Ammon's horn (tissue), 1 donor: Measurements from ENCODE around the gene DNASE1L1.

Experiments
- DNase-seq: peaks from one replicate; pipeline ENCODE4 v3.0.0-alpha.2; 2016; ENCODE audit warnings: low spot score

DNASE1L1 gene

DNA sequence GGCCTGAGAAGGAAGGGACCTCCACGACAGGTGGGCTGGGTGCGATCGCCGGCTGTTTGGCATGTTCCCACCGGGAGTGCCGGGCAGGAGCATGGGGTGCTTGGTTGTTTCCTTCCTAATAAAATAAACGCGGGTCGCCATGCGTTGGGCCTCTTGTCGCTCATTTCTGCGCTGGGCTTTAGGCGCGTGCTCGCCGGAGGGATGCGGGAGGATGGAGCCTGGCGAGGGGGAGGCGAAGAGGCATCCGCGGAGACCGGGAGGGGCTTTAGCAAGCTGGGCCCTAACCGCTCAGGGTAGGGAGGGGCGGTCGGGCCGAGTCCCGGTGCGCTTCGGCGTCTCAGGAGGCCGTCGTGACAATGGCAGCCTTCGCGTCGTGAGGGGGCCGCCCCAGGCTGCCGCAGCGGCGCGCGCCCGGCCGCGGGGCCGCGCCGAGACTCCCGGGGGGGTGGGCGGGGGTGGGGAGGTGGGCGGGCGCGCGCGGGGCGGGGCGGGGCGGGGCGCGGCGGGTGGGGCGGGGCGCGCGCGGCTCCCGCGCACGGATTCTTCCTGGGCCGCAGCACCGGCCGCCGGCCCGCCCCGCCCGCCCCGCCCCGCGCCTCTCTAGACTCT, 27.4 kb upstream of the DNASE1L1 start:
- DNase-seq: peak; percentile 42

DNA sequence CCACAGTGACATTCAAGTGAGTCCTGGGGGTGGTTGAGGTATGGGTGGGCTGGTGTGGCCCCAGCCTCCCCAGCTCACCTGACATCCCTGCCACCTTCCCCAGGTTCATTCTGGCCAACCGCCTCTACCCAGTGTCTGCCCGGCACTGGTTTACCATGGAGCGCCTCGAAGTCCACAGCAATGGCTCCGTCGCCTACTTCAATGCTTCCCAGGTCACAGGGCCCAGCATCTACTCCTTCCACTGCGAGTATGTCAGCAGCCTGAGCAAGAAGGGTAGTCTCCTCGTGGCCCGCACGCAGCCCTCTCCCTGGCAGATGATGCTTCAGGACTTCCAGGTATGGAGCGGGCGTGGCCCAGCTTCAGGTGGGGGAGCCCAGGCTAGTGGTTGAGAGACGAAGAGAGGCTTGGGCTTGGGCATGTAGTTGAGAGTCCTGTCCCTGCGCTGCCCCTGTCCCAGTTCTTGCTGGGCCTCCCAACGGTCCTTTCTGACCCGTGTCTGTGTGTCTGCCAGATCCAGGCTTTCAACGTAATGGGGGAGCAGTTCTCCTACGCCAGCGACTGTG, 26.2 kb upstream of the DNASE1L1 start:
- no peak for DNase-seq

DNA sequence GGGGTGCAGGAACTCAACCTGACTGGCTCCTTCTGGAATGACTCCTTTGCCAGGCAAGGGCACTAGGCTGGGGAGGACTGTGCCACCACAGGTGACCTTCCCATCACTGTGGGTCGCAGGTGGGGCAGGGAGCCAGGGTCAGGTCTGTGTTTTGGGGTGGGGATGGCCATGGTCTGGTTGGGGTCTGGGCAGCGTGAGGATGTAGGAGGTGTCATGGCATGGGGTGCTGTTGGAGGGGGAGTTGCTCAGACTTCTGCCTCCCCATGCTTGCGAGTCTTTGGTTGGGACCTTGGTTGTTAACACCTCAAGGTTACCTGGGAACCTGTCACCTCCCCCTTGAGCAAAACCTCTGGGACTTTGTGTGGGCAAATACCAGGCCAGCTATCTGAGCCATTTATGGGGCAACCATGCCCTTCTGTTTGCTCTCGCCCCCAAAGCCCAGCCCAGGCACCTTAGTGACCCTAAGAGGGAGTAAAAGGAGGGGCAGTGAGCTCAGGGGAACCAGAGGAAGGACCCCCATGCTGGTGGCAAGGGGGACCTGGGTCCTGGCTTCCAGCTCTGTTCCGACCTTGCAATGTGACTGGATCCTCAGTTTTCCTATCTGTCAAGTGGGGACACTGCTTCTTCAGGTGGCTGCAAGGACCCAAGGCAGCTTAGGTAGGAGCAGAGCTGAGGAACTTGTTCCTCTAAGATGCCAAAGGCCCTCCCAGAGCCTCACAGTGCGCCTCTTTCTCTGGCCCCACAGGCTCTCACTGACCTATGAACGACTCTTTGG, 25.5 kb upstream of the DNASE1L1 start:
- DNase-seq: no peak

DNA sequence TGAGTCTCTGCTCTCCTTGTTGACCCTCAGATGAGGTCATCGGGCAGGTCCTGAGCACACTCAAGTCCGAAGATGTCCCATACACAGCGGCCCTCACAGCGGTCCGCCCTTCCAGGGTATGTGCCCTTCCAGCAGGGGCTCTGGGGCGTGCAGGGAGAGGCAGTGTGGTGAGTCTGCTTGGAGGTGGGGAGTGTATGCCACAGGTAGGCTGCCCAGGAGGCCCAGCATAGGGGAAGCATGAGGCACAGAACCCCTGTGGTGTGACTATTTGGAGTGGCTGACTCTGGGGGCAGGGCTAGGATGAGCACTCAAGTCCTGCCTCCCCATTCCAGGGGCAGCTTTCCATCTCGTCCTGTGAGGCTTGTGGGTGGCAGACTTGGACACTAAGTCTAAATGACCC, 24.6 kb upstream of the DNASE1L1 start:
- no peak for DNase-seq

DNA sequence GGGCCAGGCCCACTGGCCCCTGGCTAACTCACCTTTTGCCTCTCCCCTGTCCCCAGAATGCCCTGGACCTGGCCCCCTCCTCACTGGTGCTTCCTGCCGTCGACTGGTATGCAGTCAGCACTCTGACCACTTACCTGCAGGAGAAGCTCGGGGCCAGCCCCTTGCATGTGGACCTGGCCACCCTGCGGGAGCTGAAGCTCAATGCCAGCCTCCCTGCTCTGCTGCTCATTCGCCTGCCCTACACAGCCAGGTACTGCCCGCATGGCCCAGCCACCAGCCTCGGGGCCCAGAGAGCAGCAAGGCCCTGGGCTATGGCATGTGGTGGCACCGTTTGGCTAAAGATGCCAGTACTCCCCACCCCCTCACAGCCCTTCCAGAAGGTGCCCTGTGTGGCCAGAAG, 23.2 kb upstream of the DNASE1L1 start:
- no peak for DNase-seq

DNA sequence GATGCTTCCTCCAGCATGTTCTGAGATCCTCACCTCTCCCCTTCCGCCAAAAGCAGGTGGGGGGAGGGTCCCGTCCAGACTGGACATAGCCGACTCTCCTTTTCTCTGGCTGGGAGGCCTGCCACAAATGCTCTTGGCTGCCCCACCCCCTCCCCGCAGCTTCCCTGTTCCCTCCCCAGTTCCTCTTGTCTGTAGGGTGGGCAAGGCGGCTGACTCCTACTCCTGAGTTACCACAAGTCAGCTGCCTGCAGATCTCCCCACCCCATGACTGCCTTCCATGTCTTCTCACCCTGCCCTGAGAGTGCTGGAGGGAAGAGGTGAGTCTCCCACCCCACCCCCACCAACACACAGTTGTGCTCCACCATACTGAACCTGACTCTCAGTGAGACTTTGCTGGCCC, 22.3 kb upstream of the DNASE1L1 start:
- DNase-seq: peak; percentile 30

DNA sequence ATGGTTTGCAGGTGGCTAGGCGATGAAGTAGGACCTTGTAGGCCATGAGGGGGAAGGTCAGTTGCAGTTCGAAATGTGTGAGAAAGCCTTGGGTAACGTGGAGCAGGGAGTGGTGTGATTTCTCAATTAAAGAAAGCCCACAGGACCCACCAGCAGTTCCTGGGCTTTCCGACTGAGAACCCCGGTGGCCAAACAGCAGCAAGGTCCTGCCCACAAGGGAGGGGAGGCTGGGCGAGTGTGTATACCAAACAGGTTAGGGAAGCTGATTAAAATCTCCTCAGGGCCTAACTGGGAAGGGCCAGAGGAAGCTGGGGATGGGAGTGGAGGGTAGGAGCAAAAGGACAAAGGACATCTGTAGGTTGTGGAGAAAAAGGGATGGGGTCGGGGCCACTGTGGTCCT, 21.9 kb upstream of the DNASE1L1 start:
- no peak for DNase-seq

DNA sequence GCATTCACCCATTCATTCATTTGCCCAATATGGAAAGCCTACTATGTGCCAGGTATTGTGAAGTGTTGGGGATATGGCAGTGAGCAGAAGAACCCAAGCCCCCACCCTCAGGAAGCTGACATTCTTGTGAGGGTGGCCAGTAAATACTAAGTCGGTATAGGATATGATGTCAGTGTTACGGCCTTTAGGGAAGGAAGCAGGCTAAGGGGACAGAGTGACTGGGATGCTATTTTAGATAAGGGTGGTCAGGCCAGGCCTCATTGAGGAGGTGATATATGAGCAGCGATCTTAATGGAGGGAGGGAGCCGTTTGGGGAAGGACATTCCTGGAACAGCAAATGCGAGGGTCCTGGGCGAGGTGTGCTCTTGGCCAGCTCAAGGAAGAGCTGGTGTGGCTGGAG, 21.4 kb upstream of the DNASE1L1 start:
- no peak for DNase-seq

DNA sequence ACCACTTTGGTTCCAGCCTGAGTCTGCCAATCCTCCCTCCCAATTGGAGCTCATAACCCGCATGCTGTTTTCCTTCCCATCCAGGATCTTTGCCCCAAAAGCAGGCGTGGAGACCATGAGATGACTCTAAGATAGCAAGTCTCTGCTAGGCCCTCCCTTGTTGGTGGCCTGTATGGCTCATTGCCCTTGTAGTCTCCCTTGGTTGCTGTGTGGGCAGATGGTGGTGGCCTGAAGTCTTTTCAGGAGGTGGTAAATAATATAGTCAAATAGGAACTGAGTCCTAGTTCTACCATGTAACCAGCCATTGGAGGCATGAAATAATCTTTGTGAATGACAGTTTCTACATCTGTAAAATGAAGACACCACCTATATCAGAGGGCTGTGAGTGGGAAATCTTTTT, 20.7 kb upstream of the DNASE1L1 start:
- no peak for DNase-seq

DNA sequence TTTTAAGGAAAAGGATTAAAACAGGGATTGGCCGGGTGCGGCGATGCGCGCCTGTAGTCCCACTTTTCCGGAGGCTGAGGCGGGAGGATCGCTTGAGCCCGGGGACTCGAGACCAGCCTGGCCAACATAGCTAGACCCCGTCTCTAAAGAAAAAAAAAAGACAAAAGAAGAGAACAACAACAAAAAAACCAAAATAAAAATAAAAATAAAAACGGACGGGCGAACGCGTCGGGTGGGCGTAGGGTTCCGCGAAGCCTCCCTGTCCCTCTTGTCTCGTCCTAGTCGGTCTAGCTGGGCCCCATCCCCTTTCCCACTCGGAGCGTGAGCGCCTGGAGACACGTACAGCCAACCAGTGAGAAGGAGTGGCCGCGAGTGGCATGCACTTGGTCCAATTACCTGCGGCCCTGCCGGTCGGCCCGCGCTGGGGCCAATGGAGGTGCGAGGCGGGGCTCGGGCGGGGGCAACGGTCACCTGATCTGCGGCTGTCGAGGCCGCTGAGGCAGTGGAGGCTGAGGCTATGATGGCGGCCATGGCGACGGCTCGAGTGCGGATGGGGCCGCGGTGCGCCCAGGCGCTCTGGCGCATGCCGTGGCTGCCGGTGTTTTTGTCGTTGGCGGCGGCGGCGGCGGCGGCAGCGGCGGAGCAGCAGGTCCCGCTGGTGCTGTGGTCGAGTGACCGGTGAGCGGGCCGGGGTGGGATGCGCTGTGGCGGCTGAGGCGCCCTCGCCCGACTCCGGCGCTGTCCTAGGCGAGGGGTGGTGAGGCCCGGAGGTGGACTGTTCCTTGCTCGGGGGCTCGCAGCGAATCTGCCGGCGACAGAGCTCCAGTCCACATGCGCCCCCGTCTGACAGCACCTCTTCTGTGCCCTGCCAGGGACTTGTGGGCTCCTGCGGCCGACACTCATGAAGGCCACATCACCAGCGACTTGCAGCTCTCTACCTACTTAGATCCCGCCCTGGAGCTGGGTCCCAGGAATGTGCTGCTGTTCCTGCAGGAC, 19.4 kb upstream of the DNASE1L1 start, which contains the start of gene ATP6AP1:
ATP6AP1 (plus strand) TSS at position 502 of the 996 bp plus-strand sequence; CDS start at position 518, 16 bp downstream.
- peak; percentile 94 for DNase-seq

DNA sequence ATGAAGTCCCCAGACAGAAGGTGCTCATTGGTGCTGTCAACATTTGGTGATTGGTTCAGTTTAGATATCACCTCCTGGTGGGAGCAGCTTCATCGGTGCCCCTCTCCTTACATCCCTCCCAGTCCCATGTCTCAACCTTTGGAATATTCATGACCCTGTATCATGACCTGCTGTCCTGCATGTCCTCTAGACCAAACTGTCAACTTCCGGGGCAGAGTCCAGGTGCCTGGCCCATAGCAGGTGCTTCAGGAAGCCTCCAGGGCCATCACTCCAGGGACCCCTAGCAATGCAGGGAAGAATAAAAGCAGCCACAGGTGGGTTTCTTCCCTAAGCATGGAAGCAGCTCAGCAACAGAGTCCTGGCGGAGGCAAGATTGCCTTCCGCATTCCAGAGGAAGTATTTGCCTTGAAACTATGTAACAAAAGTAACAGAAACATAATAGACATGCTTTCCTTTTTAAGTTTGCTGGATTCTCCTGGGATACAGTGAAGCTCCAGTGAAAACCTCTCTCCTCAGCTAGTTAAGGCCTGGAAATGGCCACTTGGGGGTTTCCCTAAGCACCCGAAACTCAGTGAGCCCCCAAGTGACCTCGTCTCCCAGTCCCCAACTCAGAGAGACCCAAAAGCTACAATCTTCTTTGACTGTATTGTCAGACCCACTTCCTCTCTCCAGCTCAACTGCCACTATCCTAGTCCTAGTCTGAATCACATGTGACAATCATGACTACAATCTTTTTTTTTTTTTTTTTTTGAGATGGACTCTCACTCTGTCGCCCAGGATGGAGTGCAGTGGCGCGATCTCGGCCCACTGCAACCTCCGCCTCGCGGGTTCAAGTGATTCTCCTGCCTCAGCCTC, 18.1 kb upstream of the DNASE1L1 start:
- no peak for DNase-seq

DNA sequence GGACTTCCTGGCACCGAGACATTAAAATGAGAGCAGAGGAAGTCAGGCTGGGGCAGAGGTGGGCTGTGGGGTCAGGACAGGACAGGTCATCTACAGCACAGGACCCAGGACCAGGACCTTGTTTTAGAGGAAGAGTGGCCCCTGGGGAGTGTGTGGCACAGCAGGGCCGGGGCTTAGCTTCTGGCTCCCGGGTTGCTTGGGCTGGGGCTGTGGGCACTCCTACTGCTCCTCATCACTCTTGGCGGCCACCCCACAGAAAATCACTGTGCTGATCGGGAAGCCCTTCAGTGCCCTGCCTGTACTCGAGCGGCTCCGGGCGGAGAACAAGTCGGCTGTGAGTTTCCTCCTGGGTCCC, 11.3 kb upstream of the DNASE1L1 start:
- no peak for DNase-seq

DNA sequence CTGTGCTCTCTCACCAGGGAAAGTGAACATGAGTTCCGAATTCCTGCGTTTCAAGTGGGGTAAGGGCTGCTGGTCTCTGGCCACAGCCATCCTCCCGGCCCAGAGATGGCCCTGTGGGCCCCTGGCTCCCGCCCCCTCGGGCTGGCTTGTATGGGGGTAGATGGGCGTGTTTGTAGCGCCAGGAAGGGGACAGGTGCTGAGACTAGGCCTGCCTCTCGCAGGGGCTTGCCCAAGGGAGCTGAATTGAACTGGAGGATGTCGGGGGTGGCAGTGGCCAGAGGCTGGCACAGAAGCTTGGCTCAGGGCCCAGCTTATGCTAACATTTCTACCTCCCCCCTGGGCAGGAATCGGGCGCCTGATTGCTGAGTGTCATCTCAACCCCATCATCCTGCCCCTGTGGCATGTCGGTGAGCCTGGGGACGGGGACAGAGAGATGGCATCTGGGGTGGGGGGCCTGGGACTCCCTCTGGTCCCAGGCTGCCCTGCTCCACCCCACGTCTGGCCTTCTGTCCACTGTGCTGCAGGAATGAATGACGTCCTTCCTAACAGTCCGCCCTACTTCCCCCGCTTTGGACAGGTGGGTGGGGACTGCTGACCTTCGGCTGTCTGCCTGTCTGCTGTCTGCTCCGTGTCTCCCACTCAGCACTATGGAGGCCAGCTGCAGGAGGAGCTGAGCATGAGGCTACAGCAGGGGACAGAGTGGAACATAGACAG, 10.8 kb upstream of the DNASE1L1 start:
- DNase-seq: no peak

DNA sequence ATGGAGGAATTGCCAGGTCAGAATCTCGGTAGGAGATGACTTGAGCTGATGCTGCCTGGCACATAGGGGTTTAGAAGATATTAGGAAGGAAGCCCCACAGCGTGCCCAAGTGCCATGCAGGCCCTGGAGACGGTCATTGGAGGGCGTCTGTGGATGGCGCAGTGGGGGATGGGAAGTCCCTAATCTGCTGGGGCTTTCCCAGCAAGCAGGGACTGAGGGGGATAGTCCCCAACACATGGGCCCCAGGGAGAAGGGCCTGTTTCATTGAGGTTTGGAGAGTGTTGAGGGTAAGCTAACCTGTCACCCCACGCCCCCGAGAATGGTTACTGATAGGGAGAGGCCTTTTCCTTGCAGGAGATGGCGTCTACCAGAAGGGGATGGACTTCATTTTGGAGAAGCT, 10.1 kb upstream of the DNASE1L1 start:
- no peak for DNase-seq

DNA sequence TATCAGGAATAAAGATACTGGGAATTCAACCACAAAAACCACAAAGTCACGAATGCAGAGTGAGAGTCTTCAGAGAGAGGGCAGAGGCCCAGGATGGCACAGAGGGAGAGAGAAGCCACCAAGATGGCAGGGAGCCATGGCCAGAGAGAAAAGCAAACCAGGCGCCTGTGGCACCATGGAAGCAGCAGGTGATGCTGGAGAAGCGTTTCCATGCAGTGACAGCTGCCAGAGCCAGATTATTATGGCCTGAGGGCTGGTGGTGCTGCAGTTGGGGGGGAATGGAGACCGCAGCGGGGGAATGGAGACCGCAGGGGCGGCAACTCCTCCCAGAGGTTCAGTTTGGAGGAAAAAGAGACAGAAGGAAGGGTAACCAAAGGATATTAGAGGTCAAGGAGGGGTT, 8.1 kb upstream of the DNASE1L1 start:
- no peak for DNase-seq

DNA sequence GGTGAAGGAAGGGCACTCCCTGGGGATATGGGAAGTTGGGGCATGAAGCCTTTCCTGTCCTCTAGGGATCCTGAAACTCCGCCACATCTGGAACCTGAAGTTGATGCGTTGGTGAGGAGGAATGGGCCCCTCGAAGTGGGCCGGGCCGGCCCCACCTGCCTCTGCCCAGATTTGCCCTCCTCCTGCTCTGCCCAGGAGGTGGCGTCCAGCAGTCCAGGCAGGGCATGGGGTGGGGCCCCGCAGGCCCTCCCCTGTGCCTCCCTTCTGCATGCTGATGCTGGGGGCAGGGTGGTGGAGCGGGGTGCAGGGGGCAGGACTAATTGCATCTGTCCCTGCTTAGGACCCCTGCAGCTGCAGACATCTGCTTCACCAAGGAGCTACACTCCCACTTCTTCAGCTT, 4.1 kb upstream of the DNASE1L1 start:
- no peak for DNase-seq

DNA sequence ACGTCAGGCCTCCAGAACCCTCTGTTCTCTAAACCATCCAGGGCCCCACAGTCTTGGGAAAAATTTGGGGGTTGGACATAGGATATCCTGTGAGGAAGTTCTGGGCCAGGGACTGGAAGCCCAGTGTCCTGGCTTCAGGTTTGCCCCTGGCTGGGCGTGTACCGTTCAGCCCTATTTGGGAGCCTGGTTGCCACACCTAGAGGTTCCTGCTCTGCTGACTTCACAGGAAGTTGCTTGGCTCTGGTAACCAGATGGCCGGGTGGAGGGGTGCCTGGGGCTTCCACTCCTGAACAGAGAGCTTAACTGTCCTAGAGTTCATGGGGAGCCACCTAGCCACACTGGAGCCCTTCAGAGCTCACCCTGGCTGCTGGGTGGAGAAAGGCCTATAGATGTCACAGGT, 3.4 kb upstream of the DNASE1L1 start:
- no peak for DNase-seq

DNA sequence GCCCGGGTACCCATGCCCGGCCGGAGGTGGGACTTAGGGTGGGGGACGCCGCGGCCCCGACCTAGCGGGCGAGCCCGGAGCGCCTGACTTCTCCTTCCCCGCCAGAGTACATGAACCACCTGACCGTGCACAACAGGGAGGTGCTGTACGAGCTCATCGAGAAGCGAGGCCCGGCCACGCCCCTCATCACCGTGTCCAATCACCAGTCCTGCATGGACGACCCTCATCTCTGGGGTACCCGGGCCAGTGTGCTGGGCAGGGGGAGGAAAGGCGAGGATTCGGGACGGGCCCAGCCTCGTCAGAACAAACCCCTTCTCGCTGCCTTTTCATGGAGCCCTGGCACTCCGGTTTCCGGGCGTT, 2.9 kb upstream of the DNASE1L1 start:
- peak; percentile 64 for DNase-seq

DNA sequence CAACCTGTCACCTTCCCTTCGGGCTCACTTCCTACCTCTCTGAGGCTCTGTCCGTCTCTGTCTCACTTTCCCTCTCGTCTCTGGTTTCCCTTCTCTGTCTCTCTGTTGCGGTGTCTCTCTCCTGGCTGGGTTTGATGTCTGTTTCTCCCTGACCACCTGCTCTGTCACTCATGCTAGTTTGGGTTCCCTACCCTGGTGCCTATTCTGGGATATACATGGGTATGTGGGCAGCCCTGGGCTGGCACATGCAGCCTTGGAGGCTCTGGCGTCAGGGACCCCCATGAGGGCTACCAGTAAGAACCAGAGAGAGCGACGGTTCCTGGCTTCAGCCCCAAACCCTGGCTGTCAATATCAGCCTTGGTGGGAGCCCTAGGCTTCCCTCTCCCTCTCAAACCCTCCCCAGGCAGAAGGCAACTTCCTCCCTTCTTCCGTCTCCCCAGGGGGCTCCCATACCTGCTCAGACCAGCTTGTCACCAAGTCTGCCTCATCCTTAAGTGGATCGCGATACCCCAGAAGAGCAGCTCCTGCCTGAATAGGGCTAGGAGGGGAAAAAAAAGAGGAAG, 314 bp downstream of the DNASE1L1 start:
- DNase-seq: no peak

DNA sequence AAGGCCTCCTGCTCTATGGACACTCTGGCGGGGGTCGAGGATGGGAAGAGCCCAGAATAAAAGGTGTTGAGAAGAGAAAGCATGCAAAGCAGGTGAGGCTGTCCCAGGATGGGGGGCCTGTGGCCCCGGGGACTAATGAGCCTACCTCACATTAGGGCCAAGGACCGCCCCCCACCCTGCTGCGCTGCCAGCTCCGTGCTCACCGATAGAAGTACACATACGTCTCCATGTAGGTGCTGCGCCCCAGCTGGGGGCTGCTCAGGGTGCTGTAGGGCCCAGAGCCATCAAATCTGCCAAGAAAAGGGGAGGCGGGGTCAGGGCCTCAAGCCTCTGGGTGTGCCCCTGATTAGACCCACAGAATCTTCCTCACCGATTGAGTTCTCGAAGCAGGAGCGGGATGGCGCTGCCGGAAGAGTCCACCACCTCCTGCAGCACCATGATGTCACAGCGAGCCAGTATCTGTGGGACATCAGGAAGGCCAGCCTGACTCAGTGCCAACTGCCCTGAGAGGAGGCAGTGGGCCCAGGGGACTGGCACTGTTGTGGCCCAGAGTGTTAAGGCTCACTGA, 4.3 kb downstream of the DNASE1L1 start:
- DNase-seq: no peak
